GM23338 (cell line): ENCODE data around the gene RGS3. TPM values are rescaled to one million over a fixed set of nuclear protein-coding genes. Genes with fewer than 3 reads are reported as not detected.

Experiments used
- ATAC-seq: fragments of 200-7000 bp; cut with Tn5 transposase; 3 replicates; pipeline ENCODE4 v1.9.1; 2020
- DNase-seq: peaks from one replicate; pipeline ENCODE4 v3.0.0-alpha.2; 2015; ENCODE audit warnings: low spot score
- H2AFZ ChIP-seq: fragments of 200-600 bp; sonication (generic); 2 replicates; pipeline ENCODE4 v1.8.0; 2016; ENCODE audit warnings: antibody characterized with exemption, mild to moderate bottlenecking, moderate library complexity
- H3F3A ChIP-seq: fragments of 200-600 bp; sonication (generic); replicated peaks from 2 replicates; pipeline ENCODE4 v1.8.0; 2017; ENCODE audit warnings: antibody characterized with exemption, mixed run types, low read depth
- H3K27ac ChIP-seq: fragments of 200-600 bp; sonication (generic); 2 replicates; pipeline ENCODE4 v1.6.1; 2016; ENCODE audit warnings: low read depth
- H3K27me3 ChIP-seq: fragments of 200-600 bp; sonication (generic); 2 replicates; pipeline ENCODE4 v1.8.0; 2016; ENCODE audit warnings: mild to moderate bottlenecking, mixed run types, moderate library complexity; ENCODE audit not compliant: insufficient read depth
- H3K36me3 ChIP-seq: fragments of 200-600 bp; sonication (generic); 2 replicates; pipeline ENCODE4 v1.8.0; 2016; ENCODE audit warnings: mild to moderate bottlenecking; ENCODE audit not compliant: insufficient read depth
- H3K4me1 ChIP-seq: fragments of 200-600 bp; sonication (generic); 2 replicates; pipeline ENCODE4 v1.8.0; 2016; ENCODE audit warnings: mild to moderate bottlenecking, moderate library complexity; ENCODE audit not compliant: insufficient read depth
- H3K4me2 ChIP-seq: fragments of 200-600 bp; sonication (generic); 2 replicates; pipeline ENCODE4 v1.7.1; 2017; ENCODE audit warnings: mixed run types
- H3K4me3 ChIP-seq: fragments of 200-600 bp; sonication (generic); 2 replicates; pipeline ENCODE4 v1.6.1; 2016; ENCODE audit warnings: mixed run types
- H3K79me2 ChIP-seq: fragments of 200-600 bp; sonication (generic); replicated peaks from 2 replicates; pipeline ENCODE4 v1.8.0; 2017; ENCODE audit warnings: mild to moderate bottlenecking; ENCODE audit not compliant: insufficient read depth
- H3K9me2 ChIP-seq: fragments of 200-600 bp; sonication (generic); 2 replicates; pipeline ENCODE4 v1.8.0; 2017; ENCODE audit not compliant: insufficient read depth
- H4K20me1 ChIP-seq: fragments of 200-600 bp; sonication (generic); replicated peaks from 2 replicates; pipeline ENCODE4 v1.8.0; 2017; ENCODE audit warnings: mild to moderate bottlenecking; ENCODE audit not compliant: insufficient read depth
- H3K27ac Mint-ChIP-seq: 2 replicates; pipeline ENCODE4 v1.8.0; 2020; ENCODE audit warnings: inconsistent platforms, mild to moderate bottlenecking, moderate library complexity, mixed read lengths
- H3K27me3 Mint-ChIP-seq: 3 replicates; pipeline ENCODE4 v1.8.0; 2022; ENCODE audit warnings: low read depth, mild to moderate bottlenecking, moderate library complexity, mixed read lengths, inconsistent platforms; ENCODE audit not compliant: insufficient read depth, poor library complexity
- H3K36me3 Mint-ChIP-seq: 3 replicates; pipeline ENCODE4 v1.8.0; 2021; ENCODE audit warnings: low read depth, mild to moderate bottlenecking, inconsistent platforms, moderate library complexity, mixed read lengths
- H3K4me1 Mint-ChIP-seq: 3 replicates; pipeline ENCODE4 v1.8.0; 2020; ENCODE audit warnings: mild to moderate bottlenecking, inconsistent platforms, mixed read lengths
- H3K4me3 Mint-ChIP-seq: 3 replicates; pipeline ENCODE4 v1.8.0; 2021; ENCODE audit warnings: moderate library complexity, mild to moderate bottlenecking, inconsistent platforms, mixed read lengths
- H3K9me3 Mint-ChIP-seq: 3 replicates; pipeline ENCODE4 v1.8.0; 2020; ENCODE audit warnings: moderate library complexity, mild to moderate bottlenecking, inconsistent platforms, mixed read lengths
- CREB1 ChIP-seq: fragments of 250-450 bp; sonication (Bioruptor Pico); IDR thresholded peaks from 2 replicates; pipeline ENCODE4 v1.5.0; 2020; ENCODE audit warnings: low read depth, mild to moderate bottlenecking, moderate library complexity
- CTCF ChIP-seq, 2 experiments: fragments of 200-600 bp in 1 of 2; sonication (generic) in 1 of 2; conservative IDR thresholded peaks; 2 replicates each; pipeline versions ENCODE4 v1.5.1 to v1.6.1; 2016 to 2017; ENCODE audit warnings: antibody characterized with exemption in 2 of 2, low read depth in 2 of 2, mild to moderate bottlenecking in 2 of 2, moderate library complexity in 1 of 2
- ETS1 ChIP-seq: IDR thresholded peaks from 2 replicates; pipeline ENCODE4 v1.6.1; 2016; ENCODE audit warnings: antibody characterized with exemption
- EZH2 ChIP-seq: fragments of 200-600 bp; sonication (generic); IDR thresholded peaks from one replicate; pipeline ENCODE4 v1.8.0; 2017; ENCODE audit warnings: antibody characterized with exemption, mild to moderate bottlenecking, low read depth; ENCODE audit not compliant: unreplicated experiment
- EZH2phosphoT487 ChIP-seq: fragments of 200-600 bp; sonication (generic); IDR thresholded peaks from one replicate; pipeline ENCODE4 v1.8.1; 2018; ENCODE audit warnings: antibody characterized with exemption; ENCODE audit not compliant: unreplicated experiment
- JUNB ChIP-seq: IDR thresholded peaks from one replicate; pipeline ENCODE4 v1.6.1; 2016; ENCODE audit warnings: antibody characterized with exemption; ENCODE audit not compliant: unreplicated experiment
- NANOG ChIP-seq: IDR thresholded peaks from 2 replicates; pipeline ENCODE4 v1.6.1; 2016; ENCODE audit warnings: antibody characterized with exemption, borderline replicate concordance
- POLR2AphosphoS5 ChIP-seq: IDR thresholded peaks from 2 replicates; pipeline ENCODE4 v1.6.1; 2016; ENCODE audit warnings: antibody characterized with exemption, low read depth
- REST ChIP-seq: IDR thresholded peaks from one replicate; pipeline ENCODE4 v1.6.1; 2018; ENCODE audit warnings: antibody characterized with exemption; ENCODE audit not compliant: unreplicated experiment
- STAT1 ChIP-seq: IDR thresholded peaks from one replicate; pipeline ENCODE4 v1.6.1; 2016; ENCODE audit warnings: antibody characterized with exemption; ENCODE audit not compliant: unreplicated experiment
- ZNF114 ChIP-seq: fragments of 250-450 bp; sonication (Bioruptor Pico); IDR thresholded peaks from 2 replicates; pipeline ENCODE4 v1.5.0; 2020; ENCODE audit warnings: mild to moderate bottlenecking, moderate library complexity
- ZNF331 ChIP-seq: fragments of 250-450 bp; sonication (Bioruptor Pico); IDR thresholded peaks from 2 replicates; pipeline ENCODE4 v1.5.0; 2020; ENCODE audit warnings: low read depth, mild to moderate bottlenecking, moderate library complexity
- ZNF462 ChIP-seq: fragments of 250-450 bp; sonication (Bioruptor Pico); IDR thresholded peaks from 2 replicates; pipeline ENCODE4 v1.5.0; 2020; ENCODE audit warnings: mild to moderate bottlenecking, moderate library complexity
- polyA plus RNA-seq: library from polyadenylated mRNA; unstranded; fragments of >200 nt; fragmentation: Nextera tagmentation; extraction: Ambion mirVana; gene quantifications from 2 replicates; pipeline ENCODE4 v1.2.1, GENCODE V29; 2016
- total RNA-seq: library from RNA; depleted of rRNA; stranded (reverse); fragments of >200 nt; shearing (Covaris generic); gene quantifications from 2 replicates; pipeline ENCODE4 v1.2.3, GENCODE V29; 2014

RGS3 gene
- total and polyA plus RNA-seq, 2 experiments from 2014 or later = 14.2 to 24.3 TPM

GRCh38 chr9:113641100-113641885 is 177.8 kb downstream of the RGS3 start:
- H3K27ac Mint-ChIP-seq = no peak overlapping the region
- ATAC-seq = no peak
- Histone ChIP-seq H3K36me3 (no peaks in the 10 kb centered on the region), H3K4me3 (no peak overlapping the region), H3K27me3 (peaks cover 71% of the 10 kb centered on the region), H2AFZ (no peak overlapping the region), H4K20me1 (0 out of 2 replicates have a peak, but pooled peaks cover 3% of the 10 kb centered on the region), H3K27ac (no peak overlapping the region), H3K4me1 (no peaks in the 10 kb centered on the region), H3K4me2 (no peak overlapping the region), H3K9me2 (no peaks in the 10 kb centered on the region), H3K79me2 (no peaks in the 10 kb centered on the region), H3F3A (no peaks in the 10 kb centered on the region)
- no peaks in the 10 kb centered on the region for H3K36me3 Mint-ChIP-seq
- H3K4me1 Mint-ChIP-seq = no peaks in the 10 kb centered on the region
- peaks cover 47% of the 10 kb centered on the region for H3K27me3 Mint-ChIP-seq
- TF ChIP-seq CREB1 (CRISPR knock-in tag) (no peak), JUNB (no peak), ZNF462 (no peak), CTCF (conservative IDR thresholded peaks at IDR 0.05; ENCODE audit: low read depth in 2 of 2) (no peak), ETS1 (no peak), ZNF114 (CRISPR knock-in tag) (no peak), NANOG (no peak), REST (no peak), STAT1 (no peak), EZH2 (no peak), POLR2AphosphoS5 (no peak), EZH2phosphoT487 (no peak), ZNF331 (CRISPR knock-in tag) (no peak)
- no peak overlapping the region for H3K4me3 Mint-ChIP-seq
- DNase-seq = no peak
- no peaks in the 10 kb centered on the region for H3K9me3 Mint-ChIP-seq
